Measurements from ENCODE around the gene MYO5A.

The MYO5A gene

GRCh38 chr15:52563501-52564060 is 34.9 kb upstream of the MYO5A start:
- peak overlapping the region; percentile 4 for H3K4me2 ChIP-seq (ENCODE audit: low read depth, low read length, poor library complexity, severe bottlenecking)
- H4K20me1 ChIP-seq (ENCODE audit: low read depth, low read length), result peaks cover 29% of the 10 kb centered on the region
- H3K9me2 ChIP-seq (replicated peaks; ENCODE audit: insufficient read depth, low read length), result no peaks in the 10 kb centered on the region

DNA sequence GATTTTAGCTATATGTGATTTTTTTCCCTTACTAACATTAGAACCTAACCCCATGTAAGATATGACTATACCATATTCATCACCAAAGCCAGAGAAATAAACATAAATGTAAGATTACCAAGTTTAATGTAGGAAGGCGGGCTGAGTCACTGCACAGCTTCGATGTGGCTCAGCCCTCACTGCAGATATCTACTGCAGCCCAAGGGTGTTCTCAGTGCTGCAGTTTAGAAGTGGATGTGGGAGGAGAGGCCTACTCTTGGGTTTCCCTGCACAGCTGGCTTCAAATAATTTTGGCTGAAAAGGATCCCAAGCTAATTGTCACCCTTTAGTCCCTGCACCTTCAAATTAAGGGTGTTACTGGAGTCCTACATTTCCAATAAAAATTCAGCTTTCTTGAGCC is 30.9 kb upstream of the MYO5A start:
- Histone ChIP-seq H3K9me2 (replicated peaks; ENCODE audit: insufficient read depth, low read length) (no peaks in the 10 kb centered on the region), H3K79me2 (ENCODE audit: insufficient read depth, low read length) (peaks cover 95% of the 10 kb centered on the region), H2AFZ (ENCODE audit: low read depth, low read length, severe bottlenecking) (no peak overlapping the region), H3K27me3 (ENCODE audit: low read length) (no peaks in the 10 kb centered on the region), H3K4me2 (ENCODE audit: low read depth, low read length, poor library complexity, severe bottlenecking) (no peak overlapping the region), H3K9ac (ENCODE audit: low read length) (no peak overlapping the region), H3K4me3 (ENCODE audit: insufficient read depth, low read length, poor library complexity, severe bottlenecking) (no peak overlapping the region), H3K27ac (ENCODE audit: low read depth, low read length) (no peak overlapping the region), H3K36me3 (ENCODE audit: low read length) (peaks cover 33% of the 10 kb centered on the region), H3K9me3 (ENCODE audit: insufficient read depth, low read length) (no peaks in the 10 kb centered on the region), H4K20me1 (ENCODE audit: low read depth, low read length) (peaks cover 41% of the 10 kb centered on the region), H3F3A (ENCODE audit: insufficient read depth) (peaks cover 12% of the 10 kb centered on the region; the same call in 1 of the 2 replicates)
- TF ChIP-seq, protein P1, sequence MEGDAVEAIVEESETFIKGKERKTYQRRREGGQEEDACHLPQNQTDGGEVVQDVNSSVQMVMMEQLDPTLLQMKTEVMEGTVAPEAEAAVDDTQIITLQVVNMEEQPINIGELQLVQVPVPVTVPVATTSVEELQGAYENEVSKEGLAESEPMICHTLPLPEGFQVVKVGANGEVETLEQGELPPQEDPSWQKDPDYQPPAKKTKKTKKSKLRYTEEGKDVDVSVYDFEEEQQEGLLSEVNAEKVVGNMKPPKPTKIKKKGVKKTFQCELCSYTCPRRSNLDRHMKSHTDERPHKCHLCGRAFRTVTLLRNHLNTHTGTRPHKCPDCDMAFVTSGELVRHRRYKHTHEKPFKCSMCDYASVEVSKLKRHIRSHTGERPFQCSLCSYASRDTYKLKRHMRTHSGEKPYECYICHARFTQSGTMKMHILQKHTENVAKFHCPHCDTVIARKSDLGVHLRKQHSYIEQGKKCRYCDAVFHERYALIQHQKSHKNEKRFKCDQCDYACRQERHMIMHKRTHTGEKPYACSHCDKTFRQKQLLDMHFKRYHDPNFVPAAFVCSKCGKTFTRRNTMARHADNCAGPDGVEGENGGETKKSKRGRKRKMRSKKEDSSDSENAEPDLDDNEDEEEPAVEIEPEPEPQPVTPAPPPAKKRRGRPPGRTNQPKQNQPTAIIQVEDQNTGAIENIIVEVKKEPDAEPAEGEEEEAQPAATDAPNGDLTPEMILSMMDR (IDR thresholded peaks at IDR 0.05; ENCODE audit: insufficient read depth, low read length, poor library complexity, severe bottlenecking), result no peak

More at GRCh38 chr15:52563501-52564060, 34.9 kb upstream of the MYO5A start:
- Histone ChIP-seq H3K9ac (ENCODE audit: low read length) (no peak overlapping the region), H3K4me3 (ENCODE audit: insufficient read depth, low read length, poor library complexity, severe bottlenecking) (no peak overlapping the region), H3K79me2 (ENCODE audit: insufficient read depth, low read length) (peaks cover 100% of the 10 kb centered on the region), H3F3A (ENCODE audit: insufficient read depth) (peaks cover 7% of the 10 kb centered on the region), H3K27ac (ENCODE audit: low read depth, low read length) (no peak overlapping the region), H3K9me3 (ENCODE audit: insufficient read depth, low read length) (no peaks in the 10 kb centered on the region), H3K27me3 (ENCODE audit: low read length) (no peaks in the 10 kb centered on the region), H2AFZ (ENCODE audit: low read depth, low read length, severe bottlenecking) (no peak overlapping the region), H3K36me3 (ENCODE audit: low read length) (peaks cover 10% of the 10 kb centered on the region; the same call in 1 of the 2 replicates)
- TF ChIP-seq EZH2phosphoT487 (conservative IDR thresholded peaks at IDR 0.05; ENCODE audit: low read length), result no peak
- TF ChIP-seq, protein P1 (IDR thresholded peaks at IDR 0.05; ENCODE audit: insufficient read depth, low read length, poor library complexity, severe bottlenecking), result no peak

DNA sequence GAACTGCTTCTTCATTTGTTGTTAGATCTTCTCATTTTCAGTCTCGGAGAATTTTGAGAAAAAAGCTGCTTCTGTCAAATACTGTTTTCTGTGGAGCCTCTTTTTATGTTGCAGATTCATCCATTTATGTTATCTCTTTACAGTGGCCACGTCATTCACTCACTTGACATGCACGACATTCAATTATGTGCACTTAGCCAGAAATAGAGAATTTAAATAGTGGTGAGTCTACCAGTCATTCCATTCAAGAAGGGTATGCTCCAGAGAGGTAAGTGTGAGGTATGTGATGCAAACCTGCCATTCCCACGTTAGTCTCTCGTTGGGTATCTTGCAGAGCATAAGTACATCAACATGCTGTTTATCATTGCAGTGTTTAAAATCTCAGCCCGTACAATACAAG is 30.3 kb upstream of the MYO5A start:
- H3K27me3 ChIP-seq (ENCODE audit: low read length), result no peaks in the 10 kb centered on the region
- H4K20me1 ChIP-seq (ENCODE audit: low read depth, low read length), result peaks cover 44% of the 10 kb centered on the region
- H3K9me2 ChIP-seq (replicated peaks; ENCODE audit: insufficient read depth, low read length), result no peaks in the 10 kb centered on the region
- peaks cover 12% of the 10 kb centered on the region; the same call in 1 of the 2 replicates for H3F3A ChIP-seq (ENCODE audit: insufficient read depth)
- H3K4me3 ChIP-seq (ENCODE audit: insufficient read depth, low read length, poor library complexity, severe bottlenecking), result no peak overlapping the region
- H3K4me2 ChIP-seq (ENCODE audit: low read depth, low read length, poor library complexity, severe bottlenecking), result no peak overlapping the region
- H3K36me3 ChIP-seq (ENCODE audit: low read length), result peaks cover 38% of the 10 kb centered on the region
- no peak overlapping the region for H2AFZ ChIP-seq (ENCODE audit: low read depth, low read length, severe bottlenecking)
- H3K79me2 ChIP-seq (ENCODE audit: insufficient read depth, low read length), result peaks cover 90% of the 10 kb centered on the region
- H3K9me3 ChIP-seq (ENCODE audit: insufficient read depth, low read length), result no peaks in the 10 kb centered on the region
- TF ChIP-seq, protein P1 (IDR thresholded peaks at IDR 0.05; ENCODE audit: insufficient read depth, low read length, poor library complexity, severe bottlenecking), result no peak
- no peak for TF ChIP-seq EZH2phosphoT487 (conservative IDR thresholded peaks at IDR 0.05; ENCODE audit: low read length)
- no peak overlapping the region for H3K27ac ChIP-seq (ENCODE audit: low read depth, low read length)
- no peak overlapping the region for H3K9ac ChIP-seq (ENCODE audit: low read length)

All from SU-DHL-6 (cell line).